ENCODE measurements around the gene ANKMY1.

The ANKMY1 gene

GRCh38 chr2:240579771-240580614, 22.2 kb upstream of the ANKMY1 start:
- Histone ChIP-seq H3K9me3 (ENCODE audit: insufficient read depth, low read depth, low read length) (no peaks in the 10 kb centered on the region), H3K4me1 (ENCODE audit: insufficient read depth, low read length, poor library complexity, severe bottlenecking) (peaks cover 24% of the 10 kb centered on the region), H3K4me2 (ENCODE audit: low read depth, low read length, poor library complexity, severe bottlenecking) (no peak overlapping the region), H3K4me3 (ENCODE audit: low read length, poor library complexity, severe bottlenecking) (no peak overlapping the region), H3K27me3 (ENCODE audit: insufficient read depth, low read length, poor library complexity, severe bottlenecking) (no peaks in the 10 kb centered on the region), H2AFZ (ENCODE audit: low read length) (no peak overlapping the region), H3K9me2 (replicated peaks; ENCODE audit: low read depth, low read length) (no peaks in the 10 kb centered on the region), H3K79me2 (ENCODE audit: insufficient read depth, low read length) (peaks cover 19% of the 10 kb centered on the region), H3K36me3 (ENCODE audit: insufficient read depth, low read length) (no peaks in the 10 kb centered on the region), H3F3A (ENCODE audit: low read depth) (no peaks in the 10 kb centered on the region), H4K20me1 (ENCODE audit: insufficient read depth, low read length, poor library complexity, severe bottlenecking) (peaks cover 2% of the 10 kb centered on the region), H3K9ac (ENCODE audit: low read depth, low read length, poor library complexity, severe bottlenecking) (no peak overlapping the region)
- TF ChIP-seq CTCF (conservative IDR thresholded peaks at IDR 0.05; ENCODE audit: low read length) (no peak), EZH2phosphoT487 (IDR thresholded peaks at IDR 0.05; ENCODE audit: borderline replicate concordance) (no peak)

- TF ChIP-seq CTCF (conservative IDR thresholded peaks at IDR 0.05; ENCODE audit: low read length) (no peak), EZH2phosphoT487 (IDR thresholded peaks at IDR 0.05; ENCODE audit: borderline replicate concordance) (no peak)
- Histone ChIP-seq H3K9me3 (ENCODE audit: insufficient read depth, low read depth, low read length) (no peaks in the 10 kb centered on the region), H3K4me2 (ENCODE audit: low read depth, low read length, poor library complexity, severe bottlenecking) (no peak overlapping the region), H3K79me2 (ENCODE audit: insufficient read depth, low read length) (peaks cover 17% of the 10 kb centered on the region), H3K27me3 (ENCODE audit: insufficient read depth, low read length, poor library complexity, severe bottlenecking) (no peaks in the 10 kb centered on the region), H3K9ac (ENCODE audit: low read depth, low read length, poor library complexity, severe bottlenecking) (no peak overlapping the region), H3F3A (ENCODE audit: low read depth) (no peaks in the 10 kb centered on the region), H3K4me3 (ENCODE audit: low read length, poor library complexity, severe bottlenecking) (no peak overlapping the region), H4K20me1 (ENCODE audit: insufficient read depth, low read length, poor library complexity, severe bottlenecking) (no peaks in the 10 kb centered on the region), H3K36me3 (ENCODE audit: insufficient read depth, low read length) (no peaks in the 10 kb centered on the region), H3K4me1 (ENCODE audit: insufficient read depth, low read length, poor library complexity, severe bottlenecking) (peaks cover 17% of the 10 kb centered on the region), H2AFZ (ENCODE audit: low read length) (no peak overlapping the region), H3K9me2 (replicated peaks; ENCODE audit: low read depth, low read length) (no peaks in the 10 kb centered on the region)
Measured at GRCh38 chr2:240579071-240579762, 21.4 kb upstream of the ANKMY1 start.

- no peaks in the 10 kb centered on the region for H4K20me1 ChIP-seq (ENCODE audit: insufficient read depth, low read length, poor library complexity, severe bottlenecking)
Measured at GRCh38 chr2:240578488-240578887, 20.7 kb upstream of the ANKMY1 start.

More at GRCh38 chr2:240578488-240578887, 20.7 kb upstream of the ANKMY1 start:
- Histone ChIP-seq H3F3A (ENCODE audit: low read depth) (no peaks in the 10 kb centered on the region), H3K36me3 (ENCODE audit: insufficient read depth, low read length) (no peaks in the 10 kb centered on the region), H3K27me3 (ENCODE audit: insufficient read depth, low read length, poor library complexity, severe bottlenecking) (no peaks in the 10 kb centered on the region), H3K4me2 (ENCODE audit: low read depth, low read length, poor library complexity, severe bottlenecking) (no peak overlapping the region), H3K4me3 (ENCODE audit: low read length, poor library complexity, severe bottlenecking) (no peak overlapping the region), H2AFZ (ENCODE audit: low read length) (no peak overlapping the region), H3K9me3 (ENCODE audit: insufficient read depth, low read depth, low read length) (no peaks in the 10 kb centered on the region), H3K4me1 (ENCODE audit: insufficient read depth, low read length, poor library complexity, severe bottlenecking) (peaks cover 10% of the 10 kb centered on the region), H3K79me2 (ENCODE audit: insufficient read depth, low read length) (peaks cover 13% of the 10 kb centered on the region), H3K9ac (ENCODE audit: low read depth, low read length, poor library complexity, severe bottlenecking) (no peak overlapping the region), H3K9me2 (replicated peaks; ENCODE audit: low read depth, low read length) (no peaks in the 10 kb centered on the region)
- TF ChIP-seq CTCF (conservative IDR thresholded peaks at IDR 0.05; ENCODE audit: low read length) (no peak), EZH2phosphoT487 (IDR thresholded peaks at IDR 0.05; ENCODE audit: borderline replicate concordance) (no peak)
